HuH-7.5 (cell line): ENCODE data around the gene SNF8.
"Not testable (repeated sequence)": the region's sequence is repeated elsewhere in the genome, so short reads cannot be mapped to it uniquely, and the experiment has no call there.

Source experiments
- DNase-seq: peaks from one replicate; pipeline ENCODE4 v3.0.0; 2011; ENCODE audit warnings: low spot score

Gene SNF8, protein sequence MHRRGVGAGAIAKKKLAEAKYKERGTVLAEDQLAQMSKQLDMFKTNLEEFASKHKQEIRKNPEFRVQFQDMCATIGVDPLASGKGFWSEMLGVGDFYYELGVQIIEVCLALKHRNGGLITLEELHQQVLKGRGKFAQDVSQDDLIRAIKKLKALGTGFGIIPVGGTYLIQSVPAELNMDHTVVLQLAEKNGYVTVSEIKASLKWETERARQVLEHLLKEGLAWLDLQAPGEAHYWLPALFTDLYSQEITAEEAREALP

DNA sequence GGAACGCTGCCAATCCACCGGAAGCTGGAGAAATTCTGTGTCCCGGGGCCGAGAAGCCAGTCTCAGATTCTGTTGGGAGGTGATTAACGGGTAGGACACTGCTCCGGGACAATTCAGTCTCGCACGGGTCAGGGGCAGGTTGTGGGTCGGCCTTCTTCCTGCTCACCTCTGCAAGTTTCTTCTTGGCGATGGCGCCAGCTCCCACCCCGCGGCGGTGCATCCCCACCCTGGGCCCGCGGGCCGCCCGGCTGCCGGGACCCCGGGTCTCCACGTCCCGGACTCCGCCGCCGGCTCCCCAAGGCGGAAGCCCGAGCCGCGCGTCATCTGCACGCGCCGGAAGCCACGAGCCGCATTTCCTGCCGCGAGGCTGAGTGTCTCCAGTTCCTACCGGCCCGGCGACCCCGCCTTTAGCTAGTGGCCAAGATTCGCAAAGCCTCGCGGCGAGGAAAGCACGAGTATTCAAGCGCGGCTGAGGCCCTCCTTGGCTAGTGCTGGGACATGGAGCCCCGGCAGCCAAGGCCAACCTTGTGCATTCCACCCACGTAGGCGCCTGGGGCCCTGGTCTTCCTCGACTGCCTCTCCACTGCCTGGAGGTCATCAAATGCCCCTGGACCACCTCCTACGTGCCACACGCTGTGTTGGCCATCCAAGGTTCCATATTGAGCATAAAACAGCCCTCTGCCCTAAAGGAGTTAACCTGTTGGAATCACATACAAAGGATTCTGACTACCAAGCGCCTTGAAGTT, at the start of gene SNF8:
Gene SNF8, minus strand, starts transcription at position 328 of the 746 bp plus-strand sequence. Its CDS starts 108 bp downstream, at position 220.
- peak; percentile 86 for DNase-seq

DNA sequence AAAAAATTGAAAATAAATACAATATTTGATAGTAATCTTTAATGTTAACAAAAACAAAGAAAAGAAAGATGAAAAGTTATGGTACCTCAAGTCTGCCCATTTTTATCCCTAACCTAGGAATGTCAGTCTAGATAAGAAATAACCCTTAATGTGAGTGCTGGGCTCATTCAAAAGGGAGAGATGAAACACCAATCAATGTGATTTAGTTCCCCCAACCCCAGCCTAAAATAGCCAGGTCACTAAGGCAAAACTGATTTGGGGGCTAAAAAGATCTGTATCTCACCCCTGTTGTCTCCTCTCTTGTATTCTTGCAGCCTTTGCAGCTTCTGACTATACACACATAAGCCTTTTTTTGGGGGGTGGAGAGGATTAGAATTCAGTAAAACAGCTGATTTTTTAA, 49.3 kb upstream of the SNF8 start:
- no peak for DNase-seq

DNA sequence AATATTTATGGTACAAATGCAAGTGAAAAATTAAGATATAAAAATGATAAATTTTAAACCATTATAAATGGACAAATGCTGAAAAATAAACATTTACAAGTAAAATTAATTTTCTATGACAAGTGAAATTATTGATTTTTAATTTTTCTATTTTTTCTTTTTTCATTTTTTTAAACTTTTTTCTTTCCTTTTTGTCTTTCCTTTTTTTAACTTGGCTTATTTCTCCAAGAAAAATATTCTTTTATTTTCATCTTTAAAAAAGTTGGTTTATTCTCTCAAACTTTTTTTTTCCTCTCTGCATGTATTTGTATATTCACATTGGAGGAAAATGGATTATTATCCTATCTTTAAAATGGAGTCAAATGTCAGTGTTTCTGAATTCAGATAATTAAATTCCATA, 48.7 kb upstream of the SNF8 start:
- DNase-seq, result no peak

DNA sequence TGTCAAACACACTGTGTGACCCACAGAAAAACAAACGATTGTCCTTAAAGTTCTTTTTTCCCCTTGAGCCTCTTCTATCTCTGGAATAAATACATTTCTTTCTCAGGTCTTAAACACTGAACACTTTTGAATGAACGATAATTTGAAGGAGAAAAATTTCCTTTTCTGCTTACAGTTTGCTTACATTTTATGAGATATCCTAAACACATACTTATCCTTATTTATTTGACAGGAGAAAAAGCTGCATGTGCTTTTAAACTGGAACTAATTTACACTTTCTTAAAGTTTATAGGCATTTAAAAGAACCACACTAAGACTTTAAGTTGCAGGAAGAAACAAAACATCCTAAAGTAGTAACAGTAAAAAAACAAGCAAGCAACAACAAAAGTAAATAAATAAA, 47.8 kb upstream of the SNF8 start:
- DNase-seq, result no peak

DNA sequence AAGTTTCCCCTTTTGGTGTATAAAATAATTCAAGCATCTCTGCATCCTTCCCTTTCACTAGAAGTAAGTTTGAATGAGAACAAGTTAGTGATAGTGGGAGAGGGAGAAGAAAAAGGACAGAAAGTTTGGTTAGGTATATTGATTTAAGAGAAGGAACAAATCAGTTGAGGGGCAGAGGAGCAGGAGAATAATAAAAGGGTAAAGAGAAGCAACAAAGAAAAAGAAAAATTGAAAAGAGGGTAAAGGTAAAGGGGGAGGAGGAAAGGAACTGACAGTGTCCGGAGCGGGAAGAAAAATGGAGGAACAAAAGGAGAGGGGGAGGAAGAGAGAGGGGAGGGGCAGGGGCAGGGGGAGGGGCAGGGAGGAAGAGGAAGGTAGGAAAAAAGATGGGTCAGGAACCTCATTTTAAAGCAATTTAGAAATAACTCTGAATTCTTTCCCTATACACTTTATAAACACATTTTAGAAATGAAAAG, 46.3 kb upstream of the SNF8 start:
- no peak for DNase-seq

DNA sequence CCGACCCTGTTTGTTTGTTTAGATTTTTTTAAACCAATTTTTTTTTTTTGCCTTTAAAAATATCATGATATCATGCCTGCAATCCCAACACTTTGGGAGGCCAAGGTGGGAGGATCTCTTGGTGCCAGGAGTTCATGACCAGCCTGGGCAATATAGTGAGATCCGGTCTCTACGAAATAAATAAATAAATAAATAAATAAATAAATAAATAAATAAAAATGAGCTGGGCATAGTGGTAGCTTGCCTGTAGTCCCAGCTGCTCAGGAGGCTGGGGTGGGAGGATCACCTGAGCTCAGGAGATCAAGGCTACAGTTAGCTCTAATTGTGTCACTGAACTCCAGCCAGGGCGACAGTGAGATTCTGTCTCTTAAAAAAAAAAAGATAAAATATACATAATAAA, 44.5 kb upstream of the SNF8 start:
- no peak for DNase-seq

DNA sequence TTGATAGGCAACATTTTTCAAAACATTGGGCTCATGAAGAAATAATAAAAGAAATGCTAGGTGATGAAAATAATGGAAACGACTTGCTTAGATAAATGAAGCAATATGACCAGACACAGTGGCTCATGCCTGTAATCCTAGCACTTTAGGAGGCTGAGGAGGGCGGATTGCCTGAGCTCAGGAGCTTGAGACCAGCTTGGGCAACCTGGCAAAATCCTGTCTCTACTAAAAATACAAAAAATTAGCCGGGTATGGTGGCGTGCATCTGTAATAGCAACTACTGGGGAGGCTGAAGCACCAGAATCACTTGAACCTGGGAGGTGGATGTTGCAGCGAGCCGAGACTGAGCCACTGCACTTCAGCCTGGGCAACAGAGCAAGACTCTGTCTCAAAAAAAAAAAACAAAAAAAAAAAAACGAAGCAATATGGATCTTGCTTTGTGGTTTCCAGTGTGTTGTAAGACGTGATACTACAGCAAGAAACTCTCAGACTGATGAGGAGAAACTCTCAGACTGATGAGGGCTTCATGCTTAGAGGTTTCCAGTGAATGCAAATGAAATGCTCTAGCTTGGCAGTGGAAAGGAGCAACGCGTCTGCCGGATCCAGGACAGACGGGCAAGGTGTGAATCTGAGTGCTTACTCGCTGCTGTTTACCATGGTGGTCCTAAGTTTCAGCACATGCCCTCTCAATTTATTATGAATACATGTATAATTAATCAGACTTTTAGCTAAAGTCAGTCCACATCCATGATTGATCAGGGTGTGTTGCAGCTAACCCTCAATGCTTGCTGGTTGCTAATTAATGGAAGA, 41.0 kb upstream of the SNF8 start:
- no peak for DNase-seq

DNA sequence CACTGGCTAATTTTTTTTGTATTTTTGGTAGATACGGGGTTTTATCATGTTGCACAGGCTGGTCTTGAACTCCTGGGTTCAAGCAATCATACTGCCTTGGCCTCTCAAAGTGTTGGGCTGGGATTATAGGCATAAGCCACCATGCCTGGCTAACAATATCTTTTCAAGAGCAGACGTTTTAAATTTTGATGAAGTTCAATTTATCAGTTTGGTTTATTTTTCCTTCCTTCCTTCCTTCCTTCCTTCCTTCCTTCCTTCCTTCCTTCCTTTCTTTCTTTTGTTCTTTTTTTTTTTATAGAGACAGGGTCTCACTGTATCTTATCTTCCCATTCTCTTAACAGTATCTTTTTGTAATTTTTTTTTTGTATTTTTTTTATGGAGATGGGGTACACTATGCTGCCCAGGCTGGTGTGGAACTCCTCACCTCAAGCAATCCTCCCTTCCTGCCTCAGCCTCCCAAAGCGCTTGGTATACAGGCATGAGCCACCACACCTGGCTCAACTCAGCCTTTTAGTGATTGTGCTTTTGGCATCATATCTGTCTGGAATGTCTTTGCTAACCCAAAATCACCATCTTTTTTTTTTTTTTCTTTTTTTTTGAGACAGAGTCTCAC, 37.4 kb upstream of the SNF8 start:
- DNase-seq, result no peak

DNA sequence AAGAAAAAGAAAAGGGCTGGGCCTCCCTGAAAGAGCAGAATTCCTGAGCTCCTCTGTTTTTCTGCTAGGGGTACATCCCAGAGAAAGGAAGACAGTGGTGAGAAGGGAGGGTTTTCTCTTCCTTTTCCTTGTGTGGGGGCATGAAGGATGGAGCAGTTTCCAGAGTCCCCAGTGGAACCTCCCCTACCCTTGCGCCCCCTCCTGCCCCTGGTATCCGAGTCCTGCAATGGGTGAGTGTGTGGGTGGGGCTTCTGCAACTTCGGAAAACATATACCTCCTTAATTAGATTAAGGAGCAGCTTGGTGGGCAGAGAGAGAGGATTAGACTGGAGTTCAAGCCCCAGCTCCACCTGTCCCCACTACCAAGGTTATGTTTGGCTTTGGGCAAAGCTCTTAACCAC, 29.2 kb upstream of the SNF8 start:
- no peak for DNase-seq

DNA sequence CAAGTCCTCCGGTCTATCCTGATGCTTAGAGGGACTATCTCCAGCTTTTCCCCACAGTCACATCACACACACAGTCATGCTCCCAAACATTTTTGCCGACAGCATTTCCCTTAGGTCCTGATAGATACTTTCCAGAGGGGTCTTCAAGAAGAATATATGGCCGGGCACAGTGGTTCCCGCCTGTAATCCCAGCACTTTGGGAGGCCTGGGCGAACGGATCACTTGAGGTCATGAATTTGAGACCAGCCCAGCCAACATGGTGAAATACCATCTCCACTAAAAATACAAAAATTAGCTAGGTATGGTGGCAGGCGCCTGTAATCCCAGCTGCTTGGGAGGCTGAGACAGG, 28.1 kb upstream of the SNF8 start:
- no peak for DNase-seq

DNA sequence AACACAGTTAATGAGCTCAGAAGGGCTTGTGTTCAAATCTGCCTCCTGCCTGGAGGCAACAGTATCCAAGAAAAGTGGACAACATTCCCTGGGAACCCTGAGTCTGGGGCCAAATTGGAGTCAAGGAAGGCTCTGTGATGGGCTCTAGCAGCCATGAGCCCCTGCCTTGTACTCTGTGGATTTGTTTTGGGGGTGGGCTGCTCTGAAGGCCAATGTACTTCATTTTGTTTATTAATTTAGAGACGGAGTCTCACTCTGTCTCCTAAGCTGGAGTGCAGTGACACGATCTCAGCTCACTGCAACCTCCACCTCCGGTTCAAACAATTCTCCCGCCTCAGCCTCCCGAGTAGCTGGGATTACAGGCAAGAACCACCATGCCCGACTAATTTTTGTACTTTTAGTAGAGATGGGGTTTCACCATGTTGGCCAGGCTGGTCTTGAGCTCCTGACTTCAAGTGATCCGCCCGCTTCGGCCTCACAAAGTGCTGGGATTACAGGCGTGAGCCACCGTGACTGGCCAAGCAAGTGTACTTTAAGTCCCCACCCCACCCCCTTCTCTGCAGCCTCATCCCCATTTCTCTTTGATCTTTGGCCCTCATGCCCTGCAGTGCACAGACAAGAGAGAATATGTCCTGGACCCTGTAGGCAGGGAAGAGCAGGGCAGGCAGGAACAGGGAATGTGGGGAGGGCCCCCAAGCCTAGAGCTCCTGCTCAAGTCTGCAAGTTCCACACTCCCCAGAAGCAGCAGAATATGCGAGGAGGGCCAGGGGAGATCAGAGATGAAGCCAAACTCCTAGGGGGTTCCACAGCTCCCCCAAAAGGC, 26.4 kb upstream of the SNF8 start:
- no peak for DNase-seq

DNA sequence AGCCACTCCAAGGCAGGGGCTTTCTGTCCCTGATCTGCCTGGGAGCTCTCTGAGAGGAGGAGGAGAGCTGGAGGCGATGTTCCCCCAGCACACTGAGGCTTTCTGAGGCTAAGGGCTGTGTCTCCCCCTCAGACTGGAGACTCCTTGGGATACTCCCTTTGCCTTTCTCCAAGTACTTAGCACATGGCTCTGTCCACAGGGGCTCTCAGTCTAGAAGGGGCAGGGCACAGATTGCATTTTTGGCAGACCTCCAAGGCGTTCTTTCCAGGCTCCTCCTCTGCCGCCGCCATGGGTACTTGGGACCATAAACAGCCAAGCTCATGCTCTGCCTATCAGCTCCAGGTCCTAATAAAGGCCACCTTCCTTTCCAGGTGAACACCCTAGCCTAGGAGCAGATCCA, 25.6 kb upstream of the SNF8 start:
- DNase-seq, result no peak

DNA sequence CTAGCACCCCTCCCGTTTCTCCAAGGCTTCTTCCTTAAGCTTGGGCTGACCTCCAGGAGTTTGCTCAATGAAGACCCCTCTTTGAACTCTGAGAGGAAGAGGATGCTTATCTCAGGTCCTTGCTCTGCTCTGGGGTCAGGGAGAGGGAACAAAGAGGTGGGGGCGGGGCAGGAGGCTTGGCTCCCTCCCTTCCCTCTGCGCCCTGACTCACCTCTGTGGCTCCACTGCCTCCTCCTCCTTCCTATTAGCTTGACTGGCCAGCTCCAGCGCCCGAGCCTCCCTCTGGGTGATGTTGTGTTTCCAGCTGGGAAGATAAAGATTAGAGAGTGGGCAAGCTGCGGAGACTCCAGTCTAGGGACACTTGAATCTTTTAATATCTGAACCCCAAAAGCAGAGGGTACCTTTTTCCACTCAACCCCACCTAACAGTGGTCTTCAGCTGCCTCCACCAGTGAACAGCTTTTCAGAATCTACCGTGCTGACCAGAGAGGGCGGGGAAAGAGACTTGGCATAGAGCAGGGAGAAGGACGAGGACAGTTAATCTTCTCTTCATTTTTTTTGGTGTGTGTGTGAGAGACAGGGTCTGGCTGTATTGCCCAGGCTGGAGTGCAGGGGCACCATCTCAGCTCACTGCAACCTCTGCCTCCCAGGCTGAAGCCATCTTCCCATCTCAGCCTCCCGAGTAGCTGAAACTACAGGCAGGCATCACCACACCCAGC, 17.0 kb upstream of the SNF8 start:
- no peak for DNase-seq

DNA sequence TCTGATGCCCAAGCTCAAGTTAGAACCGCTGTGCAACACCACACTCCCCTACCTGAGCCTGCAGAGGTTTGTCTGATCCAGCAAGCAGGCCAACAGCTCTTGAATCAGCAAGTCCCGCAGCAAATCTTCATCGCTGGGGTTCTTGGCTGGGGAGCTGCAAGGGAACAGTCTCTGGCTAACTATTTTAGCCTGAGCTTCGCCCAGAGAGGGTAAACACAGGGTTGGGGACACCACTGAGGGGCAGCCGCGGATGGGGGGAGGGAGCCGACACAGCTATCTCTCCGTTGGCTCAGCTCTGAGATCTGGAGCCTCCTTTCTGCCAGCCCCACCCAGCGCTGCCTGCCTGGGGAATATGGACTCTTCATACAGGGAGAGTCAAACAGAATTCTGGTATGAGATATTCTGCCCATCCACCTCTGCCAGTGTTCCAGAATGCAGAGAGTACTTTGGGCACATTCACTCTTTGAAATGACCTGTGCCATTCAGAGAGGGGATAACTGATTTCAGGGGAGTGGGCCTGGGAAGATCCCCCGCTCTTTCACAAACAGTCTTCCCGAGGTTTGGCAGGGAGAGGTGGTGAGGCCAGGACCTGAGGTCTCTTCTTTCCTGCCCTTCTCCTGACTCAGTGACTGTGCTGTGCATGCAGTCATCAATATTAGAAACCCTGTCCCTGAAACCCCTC, 16.3 kb upstream of the SNF8 start:
- no peak for DNase-seq

DNA sequence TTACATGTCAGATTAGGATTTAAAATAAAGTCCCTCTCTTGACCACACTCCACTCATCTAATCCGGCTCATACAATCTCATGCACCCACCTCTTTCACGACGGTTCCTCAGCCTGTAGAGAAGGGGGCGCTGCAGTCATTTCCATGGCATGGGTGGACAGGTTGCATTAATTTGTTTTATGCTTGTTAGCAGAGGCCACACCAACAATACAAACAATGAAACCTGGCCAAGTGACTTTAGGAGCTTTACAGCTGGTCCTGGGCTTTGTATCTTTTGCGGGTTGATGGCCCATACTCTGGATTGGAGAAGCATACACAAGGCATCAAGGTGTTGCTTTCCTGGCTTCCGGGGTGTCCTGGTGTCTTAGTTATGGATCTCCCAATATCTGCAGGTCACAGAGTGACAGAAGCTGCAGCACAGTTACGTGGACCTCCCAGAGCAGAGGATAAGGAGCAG, 9.7 kb upstream of the SNF8 start:
- peak; percentile 42 for DNase-seq

DNA sequence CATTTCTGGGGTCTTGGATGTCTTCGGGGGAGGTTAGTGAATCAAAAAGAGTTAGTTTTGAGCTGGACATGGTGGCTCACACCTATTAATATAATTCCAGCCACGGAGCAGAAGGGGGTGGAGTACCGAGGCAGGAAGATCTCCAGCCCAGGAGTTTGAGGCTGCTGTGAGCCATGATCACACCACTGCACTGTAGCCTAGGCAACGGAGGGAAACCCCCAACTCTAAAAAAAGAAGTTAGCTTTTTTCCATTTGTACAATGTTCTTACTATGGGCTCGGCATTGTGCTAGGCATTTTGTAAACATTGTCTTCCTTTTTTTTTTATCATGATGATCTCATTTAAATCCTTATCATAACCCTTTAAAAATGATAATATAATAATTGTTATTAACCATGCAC, 8.3 kb upstream of the SNF8 start:
- no peak for DNase-seq

DNA sequence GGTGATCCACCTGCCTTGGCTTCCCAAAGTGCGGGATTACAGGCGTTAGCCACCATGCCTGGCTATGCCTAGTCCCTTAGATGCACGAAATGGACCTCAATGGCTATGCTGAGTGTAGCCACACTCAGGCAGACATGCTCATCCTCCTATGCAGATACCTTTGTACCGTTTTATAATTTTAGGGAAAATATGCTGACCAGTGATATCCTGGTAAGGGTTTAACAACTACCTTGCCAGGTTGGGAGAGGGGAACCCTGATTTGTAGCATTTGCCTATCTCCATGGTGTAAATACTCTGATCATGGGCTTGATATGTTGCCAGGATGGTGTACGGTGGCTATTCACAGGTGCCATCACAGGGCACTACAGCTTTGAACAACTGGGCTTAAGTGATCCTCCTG, 6.9 kb upstream of the SNF8 start:
- DNase-seq, result no peak

DNA sequence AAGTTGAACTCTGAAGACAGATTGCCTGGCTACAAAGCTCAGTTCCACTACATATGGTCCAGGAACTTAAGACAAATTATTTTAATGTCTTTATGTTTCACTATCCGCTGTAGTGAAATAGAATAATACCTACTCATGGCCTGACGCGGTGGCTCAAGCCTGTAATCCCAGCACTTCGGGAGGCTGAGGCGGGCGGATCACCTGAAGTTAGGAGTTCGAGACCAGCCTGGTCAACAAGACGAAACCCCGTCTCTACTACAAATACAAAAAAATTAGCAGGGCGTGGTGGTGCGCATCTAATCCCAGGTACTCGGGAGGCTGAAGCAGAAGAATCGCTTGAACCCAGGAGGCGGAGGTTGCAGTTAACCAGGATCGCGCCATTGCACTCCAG, 614 bp upstream of the SNF8 start:
- DNase-seq, result not testable (repeated sequence)

DNA sequence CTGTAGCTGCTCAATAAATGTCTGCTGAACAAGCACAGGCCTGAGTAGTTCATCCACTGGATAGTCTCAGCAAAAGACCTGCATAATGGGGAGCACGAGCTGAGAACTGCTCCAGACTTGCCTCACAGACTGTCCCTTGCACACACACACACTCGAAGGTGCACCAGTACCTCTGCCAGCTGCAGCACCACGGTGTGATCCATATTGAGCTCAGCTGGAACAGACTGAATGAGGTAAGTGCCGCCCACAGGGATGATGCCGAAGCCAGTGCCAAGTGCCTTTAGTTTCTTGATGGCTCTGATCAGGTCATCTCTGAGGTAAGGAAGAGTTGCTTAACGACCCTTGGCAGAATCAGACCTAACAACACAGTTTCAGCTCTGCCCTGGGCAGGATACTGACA, 11.6 kb downstream of the SNF8 start:
- DNase-seq, result no peak

DNA sequence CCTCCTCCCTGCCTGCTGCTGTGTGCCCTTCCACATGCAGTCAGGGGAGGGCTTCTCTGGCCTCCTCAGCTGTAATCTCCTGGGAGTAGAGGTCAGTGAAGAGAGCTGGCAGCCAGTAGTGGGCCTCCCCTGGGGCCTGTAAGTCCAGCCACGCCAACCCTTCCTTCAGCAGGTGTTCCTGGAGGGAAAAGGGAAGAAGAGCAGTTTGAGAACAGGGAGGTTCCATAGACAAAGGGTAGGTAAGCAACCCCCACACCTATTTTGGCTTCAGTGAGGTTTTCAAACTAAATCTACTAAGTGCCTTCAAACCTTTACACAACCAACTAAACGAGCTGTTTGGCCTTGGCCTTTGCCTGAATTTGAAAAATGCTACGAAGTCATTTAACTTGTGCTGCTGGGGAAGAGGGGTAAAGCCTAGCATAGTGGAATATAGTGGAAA, 14.2 kb downstream of the SNF8 start:
- DNase-seq, result no peak
